IMR-90 (cell line): ENCODE data around the gene HPRT1.

ENCODE experiments used
- MAFK ChIP-seq: IDR thresholded peaks from 2 replicates; pipeline ENCODE4 v1.6.1; 2012; ENCODE audit warnings: low read depth, low read length, improper control_type of control experiment
- RFX5 ChIP-seq: IDR thresholded peaks from 2 replicates; pipeline ENCODE4 v1.8.0; 2012; ENCODE audit warnings: low read depth, mild to moderate bottlenecking, low read length, moderate library complexity

DNA sequence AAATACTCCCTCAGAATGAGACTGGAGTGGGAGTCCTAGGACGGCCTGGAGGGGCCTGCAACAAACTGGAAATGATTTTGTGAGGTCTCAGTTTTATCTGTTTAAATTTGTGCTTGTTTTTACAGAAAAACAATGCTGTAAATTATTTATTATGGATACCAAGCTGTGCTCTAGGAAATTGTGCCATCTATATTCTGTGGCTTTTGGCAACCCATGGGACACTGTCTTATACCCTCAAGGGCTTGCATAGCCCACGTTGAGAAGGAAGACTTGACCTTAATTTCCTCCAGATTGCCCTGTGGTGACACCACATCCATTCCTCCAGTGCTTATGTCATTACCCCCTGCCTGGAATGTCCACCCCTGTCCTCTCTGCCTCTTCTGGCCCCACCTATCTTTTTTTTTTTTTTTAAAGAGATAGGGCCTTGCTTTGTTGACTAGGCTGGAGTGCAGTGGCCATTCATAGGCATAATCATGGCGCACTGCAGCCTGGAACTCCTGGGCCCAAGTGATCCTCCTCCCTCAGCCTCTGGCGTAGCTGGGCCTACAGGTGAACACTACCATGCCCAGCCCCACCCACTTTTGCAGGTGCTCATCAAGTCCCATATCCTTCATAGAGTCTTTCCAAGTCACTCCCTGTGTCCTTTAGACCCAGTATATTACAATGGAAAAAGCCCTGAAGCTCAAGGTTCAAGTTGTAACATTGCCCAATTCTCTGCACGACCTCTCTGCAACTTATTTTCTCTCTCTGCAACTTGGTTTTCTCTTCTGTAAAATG is 77.4 kb downstream of the HPRT1 start:
- no peak for TF ChIP-seq RFX5
- TF ChIP-seq MAFK: no peak
